Suprapubic skin (tissue), 4 donors: ENCODE measurements around the gene GPR150. TPM values are rescaled to one million over a fixed set of nuclear protein-coding genes. Genes with fewer than 3 reads are reported as not detected.

Source experiments
- DNase-seq, 2 donors: peaks; one replicate each; pipeline ENCODE4 v3.0.0-alpha.2; 2019; ENCODE audit warnings: low spot score in 2 of 2
- H3K27ac ChIP-seq: fragments of 200-600 bp; sonication (generic); one replicate; pipeline ENCODE4 v1.5.1; 2019
- H3K27me3 ChIP-seq: fragments of 200-600 bp; sonication (generic); one replicate; pipeline ENCODE4 v1.5.1; 2019
- H3K36me3 ChIP-seq: fragments of 200-600 bp; sonication (generic); one replicate; pipeline ENCODE4 v1.5.1; 2019
- H3K4me1 ChIP-seq: fragments of 200-600 bp; sonication (generic); one replicate; pipeline ENCODE4 v1.5.1; 2019
- H3K4me3 ChIP-seq: fragments of 200-600 bp; sonication (generic); one replicate; pipeline ENCODE4 v1.5.1; 2019; ENCODE audit warnings: mild to moderate bottlenecking
- H3K9me3 ChIP-seq: fragments of 200-600 bp; sonication (generic); one replicate; pipeline ENCODE4 v1.5.1; 2019
- EP300 ChIP-seq: sonication (generic); formaldehyde crosslinking; IDR thresholded peaks from one replicate; pipeline ENCODE4 v1.6.1; 2017; ENCODE audit warnings: antibody characterized with exemption
- POLR2A ChIP-seq, 2 donors: fragments of 450-650 bp; IDR thresholded peaks; one replicate each; pipeline ENCODE4 v1.6.1; 2017; ENCODE audit warnings: antibody characterized with exemption in 2 of 2, mild to moderate bottlenecking in 2 of 2, moderate library complexity in 2 of 2
- POLR2AphosphoS5 ChIP-seq, 3 donors: sonication (generic); formaldehyde crosslinking; IDR thresholded peaks; one replicate each; pipeline ENCODE4 v1.6.1; 2017; ENCODE audit warnings: antibody characterized with exemption in 3 of 3
- WGBS: methylation state at CpG from one replicate; pipeline ENCODE4 v1.1.5; 2018; 5-methylcytosine and 5-hydroxymethylcytosine counted together
- total RNA-seq, 4 donors: library from RNA; depleted of rRNA; stranded (reverse); fragments of >200 nt; gene quantifications; one replicate each; pipeline ENCODE4 v1.1.0, GENCODE V29; 2016
- TF ChIP-seq, protein P1 (sequence below), 2 donors: fragments of 200-600 bp in 1 of 2; fragments of 450-650 bp in 1 of 2; sonication (generic) in 1 of 2; IDR thresholded peaks; one replicate each; pipeline ENCODE4 v1.5.1; 2016 to 2019; ENCODE audit warnings: antibody characterized with exemption in 2 of 2, mild to moderate bottlenecking in 1 of 2, moderate library complexity in 1 of 2

GPR150 gene
- total RNA-seq: under 1 TPM in 3 of 4 donors, not detected in 1; 0.48 to 0.60 (median 0.57) TPM

DNA sequence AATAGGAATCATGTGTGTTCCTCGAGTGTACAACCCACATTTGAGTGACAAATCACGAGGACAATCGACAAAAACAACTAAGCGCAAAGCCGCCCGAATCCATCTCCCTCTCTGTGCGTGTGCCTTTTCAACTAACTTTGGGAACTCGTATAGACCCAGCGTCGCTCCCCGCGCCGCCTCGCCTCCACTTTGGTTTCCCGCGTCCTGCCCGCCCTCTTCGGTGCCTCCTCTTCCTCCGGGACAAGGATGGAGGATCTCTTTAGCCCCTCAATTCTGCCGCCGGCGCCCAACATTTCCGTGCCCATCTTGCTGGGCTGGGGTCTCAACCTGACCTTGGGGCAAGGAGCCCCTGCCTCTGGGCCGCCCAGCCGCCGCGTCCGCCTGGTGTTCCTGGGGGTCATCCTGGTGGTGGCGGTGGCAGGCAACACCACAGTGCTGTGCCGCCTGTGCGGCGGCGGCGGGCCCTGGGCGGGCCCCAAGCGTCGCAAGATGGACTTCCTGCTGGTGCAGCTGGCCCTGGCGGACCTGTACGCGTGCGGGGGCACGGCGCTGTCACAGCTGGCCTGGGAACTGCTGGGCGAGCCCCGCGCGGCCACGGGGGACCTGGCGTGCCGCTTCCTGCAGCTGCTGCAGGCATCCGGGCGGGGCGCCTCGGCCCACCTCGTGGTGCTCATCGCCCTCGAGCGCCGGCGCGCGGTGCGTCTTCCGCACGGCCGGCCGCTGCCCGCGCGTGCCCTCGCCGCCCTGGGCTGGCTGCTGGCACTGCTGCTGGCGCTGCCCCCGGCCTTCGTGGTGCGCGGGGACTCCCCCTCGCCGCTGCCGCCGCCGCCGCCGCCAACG, at the start of gene GPR150:
Gene GPR150, plus strand, starts transcription at position 58 of the 840 bp plus-strand sequence. Its CDS starts 189 bp downstream, at position 247.
- Histone ChIP-seq H3K9me3 (no peaks in the 10 kb centered on the region), H3K27me3 (no peaks in the 10 kb centered on the region), H3K36me3 (no peaks in the 10 kb centered on the region), H3K4me1 (peaks cover 29% of the 10 kb centered on the region), H3K27ac (peak within 1 kb of the TSS; percentile 19), H3K4me3 (peak within 1 kb of the TSS; percentile 69)
- WGBS: 0% methylated on average over 12 of the region's 85 CpGs
- no peak for TF ChIP-seq POLR2A (IDR thresholded peaks at IDR 0.05)
- TF ChIP-seq, protein P1, sequence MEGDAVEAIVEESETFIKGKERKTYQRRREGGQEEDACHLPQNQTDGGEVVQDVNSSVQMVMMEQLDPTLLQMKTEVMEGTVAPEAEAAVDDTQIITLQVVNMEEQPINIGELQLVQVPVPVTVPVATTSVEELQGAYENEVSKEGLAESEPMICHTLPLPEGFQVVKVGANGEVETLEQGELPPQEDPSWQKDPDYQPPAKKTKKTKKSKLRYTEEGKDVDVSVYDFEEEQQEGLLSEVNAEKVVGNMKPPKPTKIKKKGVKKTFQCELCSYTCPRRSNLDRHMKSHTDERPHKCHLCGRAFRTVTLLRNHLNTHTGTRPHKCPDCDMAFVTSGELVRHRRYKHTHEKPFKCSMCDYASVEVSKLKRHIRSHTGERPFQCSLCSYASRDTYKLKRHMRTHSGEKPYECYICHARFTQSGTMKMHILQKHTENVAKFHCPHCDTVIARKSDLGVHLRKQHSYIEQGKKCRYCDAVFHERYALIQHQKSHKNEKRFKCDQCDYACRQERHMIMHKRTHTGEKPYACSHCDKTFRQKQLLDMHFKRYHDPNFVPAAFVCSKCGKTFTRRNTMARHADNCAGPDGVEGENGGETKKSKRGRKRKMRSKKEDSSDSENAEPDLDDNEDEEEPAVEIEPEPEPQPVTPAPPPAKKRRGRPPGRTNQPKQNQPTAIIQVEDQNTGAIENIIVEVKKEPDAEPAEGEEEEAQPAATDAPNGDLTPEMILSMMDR (IDR thresholded peaks at IDR 0.05): peak in 1 of 2 donors; percentile 18
- TF ChIP-seq EP300: no peak
- peak in 1 of 3 donors; percentile 16 for TF ChIP-seq POLR2AphosphoS5 (IDR thresholded peaks at IDR 0.05)
- DNase-seq: peak; percentile 73 to 83

DNA sequence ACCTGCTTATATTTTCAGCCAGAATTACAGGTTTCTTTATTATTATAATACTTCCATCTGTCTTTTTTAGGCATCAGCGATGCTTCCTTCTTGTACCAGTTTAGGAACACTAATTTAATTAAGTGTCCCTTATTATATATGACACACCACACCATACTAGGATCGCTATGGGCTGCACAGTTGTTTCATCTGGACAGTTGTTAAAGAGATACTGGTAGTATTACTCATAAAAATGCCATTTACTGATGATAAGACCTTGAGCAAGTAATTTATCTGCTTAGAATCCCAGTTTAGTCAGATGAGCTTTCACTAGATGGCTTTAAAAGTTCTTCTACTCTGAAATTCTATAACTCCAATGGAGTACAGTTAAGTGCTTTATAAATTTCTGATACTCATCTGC, 47.9 kb upstream of the GPR150 start:
- no peak overlapping the region for H3K4me3 ChIP-seq
- TF ChIP-seq POLR2A (IDR thresholded peaks at IDR 0.05): no peak
- TF ChIP-seq, protein P1 (IDR thresholded peaks at IDR 0.05): no peak
- no peak for TF ChIP-seq POLR2AphosphoS5 (IDR thresholded peaks at IDR 0.05)
- TF ChIP-seq EP300: no peak
- no peaks in the 10 kb centered on the region for H3K9me3 ChIP-seq
- no peaks in the 10 kb centered on the region for H3K4me1 ChIP-seq
- H3K36me3 ChIP-seq: peaks cover 12% of the 10 kb centered on the region
- 91% methylated on average over 2 of the region's 2 CpGs for WGBS
- H3K27ac ChIP-seq: no peak overlapping the region
- DNase-seq: no peak
- no peaks in the 10 kb centered on the region for H3K27me3 ChIP-seq

DNA sequence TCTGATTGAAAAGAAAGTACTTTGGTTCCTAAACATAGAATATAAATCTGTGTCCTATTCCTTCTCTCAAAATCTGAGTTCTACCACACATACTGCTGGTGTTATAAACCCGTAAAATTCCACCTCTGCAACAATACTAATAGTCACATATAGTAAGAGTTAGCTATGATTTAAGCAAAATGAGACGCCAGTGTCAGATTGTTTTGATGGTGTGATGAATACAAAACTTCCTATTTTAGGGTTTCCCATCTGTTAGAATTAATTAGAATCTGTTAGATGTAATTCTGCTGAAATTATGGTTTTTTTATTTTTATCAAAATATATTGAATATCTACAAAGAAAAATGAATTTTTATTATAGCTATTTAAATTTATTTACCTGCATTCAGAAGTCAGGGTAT, 38.3 kb upstream of the GPR150 start:
- no peak overlapping the region for H3K4me3 ChIP-seq
- no peaks in the 10 kb centered on the region for H3K4me1 ChIP-seq
- 95% methylated on average over 2 of the region's 2 CpGs for WGBS
- TF ChIP-seq POLR2A (IDR thresholded peaks at IDR 0.05) (no peak), EP300 (no peak), POLR2AphosphoS5 (IDR thresholded peaks at IDR 0.05) (no peak)
- TF ChIP-seq, protein P1 (IDR thresholded peaks at IDR 0.05): no peak
- no peak overlapping the region for H3K27ac ChIP-seq
- H3K36me3 ChIP-seq: no peaks in the 10 kb centered on the region
- H3K9me3 ChIP-seq: no peaks in the 10 kb centered on the region
- no peak for DNase-seq
- H3K27me3 ChIP-seq: no peaks in the 10 kb centered on the region

DNA sequence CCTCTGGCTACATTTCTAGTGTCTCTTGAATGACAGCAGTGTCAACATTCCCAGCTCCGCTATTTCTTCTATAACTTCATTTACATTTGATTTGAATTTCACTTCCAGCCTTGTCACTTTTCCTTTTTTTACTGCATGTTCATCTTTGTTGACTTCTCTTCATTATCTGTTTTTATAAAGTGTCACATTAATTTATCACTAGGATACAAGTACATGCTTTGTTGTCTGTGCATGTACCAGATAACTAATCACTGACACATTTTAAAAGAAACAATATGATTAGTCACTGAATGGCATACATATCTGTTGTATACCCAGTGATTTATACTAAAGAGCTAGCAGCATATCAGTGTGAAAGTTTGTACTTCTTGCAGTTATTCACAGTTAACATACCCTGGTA, 35.9 kb upstream of the GPR150 start:
- no peaks in the 10 kb centered on the region for H3K27me3 ChIP-seq
- H3K27ac ChIP-seq: no peak overlapping the region
- H3K9me3 ChIP-seq: no peaks in the 10 kb centered on the region
- 100% methylated on average over 1 of the region's 1 CpG for WGBS
- H3K4me1 ChIP-seq: no peaks in the 10 kb centered on the region
- TF ChIP-seq EP300 (no peak), POLR2A (IDR thresholded peaks at IDR 0.05) (no peak), POLR2AphosphoS5 (IDR thresholded peaks at IDR 0.05) (no peak)
- TF ChIP-seq, protein P1 (IDR thresholded peaks at IDR 0.05): no peak
- no peak for DNase-seq
- no peaks in the 10 kb centered on the region for H3K36me3 ChIP-seq
- no peak overlapping the region for H3K4me3 ChIP-seq

DNA sequence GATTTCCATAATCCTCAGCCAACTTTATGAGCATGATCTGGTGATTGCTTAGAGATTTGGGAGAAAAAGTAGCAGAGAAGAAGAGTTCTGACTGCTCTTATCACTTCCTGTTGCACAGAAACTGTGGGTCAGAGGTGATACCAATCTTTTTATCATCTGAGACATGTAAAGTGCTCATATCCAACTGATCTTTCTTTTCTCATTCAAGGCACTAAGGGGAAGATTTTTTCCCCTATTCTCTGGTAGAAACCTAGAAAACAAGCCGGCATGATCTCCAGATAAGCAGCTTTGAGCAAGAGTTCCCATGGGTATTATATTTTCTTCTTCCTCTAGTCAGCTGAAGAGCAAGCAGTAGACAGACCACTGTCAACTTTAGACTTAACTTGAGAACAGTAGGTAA, 29.0 kb upstream of the GPR150 start:
- Histone ChIP-seq H3K4me1 (no peaks in the 10 kb centered on the region), H3K4me3 (no peak overlapping the region), H3K36me3 (no peaks in the 10 kb centered on the region), H3K27ac (no peak overlapping the region), H3K27me3 (no peaks in the 10 kb centered on the region), H3K9me3 (no peaks in the 10 kb centered on the region)
- no peak for DNase-seq
- 66% methylated on average over 1 of the region's 1 CpG for WGBS
- TF ChIP-seq EP300 (no peak), POLR2AphosphoS5 (IDR thresholded peaks at IDR 0.05) (no peak), POLR2A (IDR thresholded peaks at IDR 0.05) (no peak)
- TF ChIP-seq, protein P1 (IDR thresholded peaks at IDR 0.05): no peak
